C4-2B (cell line): Measurements from ENCODE around the gene OLFM2.

Source experiments
- ZFX ChIP-seq: fragments of 450-650 bp; IDR thresholded peaks from 2 replicates; pipeline ENCODE4 v1.6.1; 2017
- TF ChIP-seq, protein P1 (sequence below): fragments of 450-650 bp; conservative IDR thresholded peaks from 2 replicates; pipeline ENCODE4 v1.5.1; 2017; ENCODE audit warnings: mild to moderate bottlenecking

DNA sequence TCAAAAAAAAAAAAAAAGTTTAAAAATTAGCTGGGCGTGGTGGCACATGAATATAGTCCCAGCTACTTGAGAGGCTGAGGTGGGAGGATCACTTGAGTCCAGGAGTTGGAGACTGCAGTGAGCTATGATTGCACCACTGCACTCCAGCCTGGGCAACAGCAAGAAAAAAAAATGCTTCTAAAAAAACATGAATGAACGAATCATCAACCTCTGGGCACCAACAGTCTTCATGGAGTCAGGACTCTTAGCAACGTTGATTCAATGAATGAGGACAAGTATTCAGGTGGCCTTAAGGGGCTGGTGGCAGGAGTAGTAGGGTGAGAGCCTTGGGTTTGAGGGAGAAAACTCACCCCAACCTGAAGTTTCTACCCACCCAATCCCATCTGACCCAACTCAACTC is 20.6 kb upstream of the OLFM2 start:
- TF ChIP-seq, protein P1, sequence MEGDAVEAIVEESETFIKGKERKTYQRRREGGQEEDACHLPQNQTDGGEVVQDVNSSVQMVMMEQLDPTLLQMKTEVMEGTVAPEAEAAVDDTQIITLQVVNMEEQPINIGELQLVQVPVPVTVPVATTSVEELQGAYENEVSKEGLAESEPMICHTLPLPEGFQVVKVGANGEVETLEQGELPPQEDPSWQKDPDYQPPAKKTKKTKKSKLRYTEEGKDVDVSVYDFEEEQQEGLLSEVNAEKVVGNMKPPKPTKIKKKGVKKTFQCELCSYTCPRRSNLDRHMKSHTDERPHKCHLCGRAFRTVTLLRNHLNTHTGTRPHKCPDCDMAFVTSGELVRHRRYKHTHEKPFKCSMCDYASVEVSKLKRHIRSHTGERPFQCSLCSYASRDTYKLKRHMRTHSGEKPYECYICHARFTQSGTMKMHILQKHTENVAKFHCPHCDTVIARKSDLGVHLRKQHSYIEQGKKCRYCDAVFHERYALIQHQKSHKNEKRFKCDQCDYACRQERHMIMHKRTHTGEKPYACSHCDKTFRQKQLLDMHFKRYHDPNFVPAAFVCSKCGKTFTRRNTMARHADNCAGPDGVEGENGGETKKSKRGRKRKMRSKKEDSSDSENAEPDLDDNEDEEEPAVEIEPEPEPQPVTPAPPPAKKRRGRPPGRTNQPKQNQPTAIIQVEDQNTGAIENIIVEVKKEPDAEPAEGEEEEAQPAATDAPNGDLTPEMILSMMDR: no peak
- TF ChIP-seq ZFX: no peak
